Fibroblast of pulmonary artery (primary cell): ENCODE data around the gene NFE2.

Experiments
- DNase-seq: peaks from one replicate; pipeline ENCODE4 v3.0.0-alpha.2; 2010; ENCODE audit warnings: low read depth
- H3K4me3 ChIP-seq: replicated peaks from 2 replicates; pipeline ENCODE4 v1.5.1; 2011; ENCODE audit warnings: low read depth, mild to moderate bottlenecking, control low read depth, low read length, moderate library complexity
- TF ChIP-seq, protein P1 (sequence below): IDR thresholded peaks from 2 replicates; pipeline ENCODE4 v1.5.1; 2011; ENCODE audit warnings: mild to moderate bottlenecking, control low read depth, low read length, inconsistent platforms; ENCODE audit errors: missing control alignments

The NFE2 gene

GRCh38 chr12:54337854-54338650, 37.2 kb upstream of the NFE2 start:
- no peak overlapping the region for H3K4me3 ChIP-seq
- DNase-seq = no peak
- TF ChIP-seq, protein P1, sequence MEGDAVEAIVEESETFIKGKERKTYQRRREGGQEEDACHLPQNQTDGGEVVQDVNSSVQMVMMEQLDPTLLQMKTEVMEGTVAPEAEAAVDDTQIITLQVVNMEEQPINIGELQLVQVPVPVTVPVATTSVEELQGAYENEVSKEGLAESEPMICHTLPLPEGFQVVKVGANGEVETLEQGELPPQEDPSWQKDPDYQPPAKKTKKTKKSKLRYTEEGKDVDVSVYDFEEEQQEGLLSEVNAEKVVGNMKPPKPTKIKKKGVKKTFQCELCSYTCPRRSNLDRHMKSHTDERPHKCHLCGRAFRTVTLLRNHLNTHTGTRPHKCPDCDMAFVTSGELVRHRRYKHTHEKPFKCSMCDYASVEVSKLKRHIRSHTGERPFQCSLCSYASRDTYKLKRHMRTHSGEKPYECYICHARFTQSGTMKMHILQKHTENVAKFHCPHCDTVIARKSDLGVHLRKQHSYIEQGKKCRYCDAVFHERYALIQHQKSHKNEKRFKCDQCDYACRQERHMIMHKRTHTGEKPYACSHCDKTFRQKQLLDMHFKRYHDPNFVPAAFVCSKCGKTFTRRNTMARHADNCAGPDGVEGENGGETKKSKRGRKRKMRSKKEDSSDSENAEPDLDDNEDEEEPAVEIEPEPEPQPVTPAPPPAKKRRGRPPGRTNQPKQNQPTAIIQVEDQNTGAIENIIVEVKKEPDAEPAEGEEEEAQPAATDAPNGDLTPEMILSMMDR = no peak

GRCh38 chr12:54337280-54337842, 36.5 kb upstream of the NFE2 start:
- no peak for DNase-seq
- no peak overlapping the region for H3K4me3 ChIP-seq
- TF ChIP-seq, protein P1 = no peak

GRCh38 chr12:54333420-54334034, 32.7 kb upstream of the NFE2 start:
- H3K4me3 ChIP-seq = no peak overlapping the region
- TF ChIP-seq, protein P1 = no peak
- DNase-seq = no peak

GRCh38 chr12:54331461-54331860, 30.6 kb upstream of the NFE2 start:
- TF ChIP-seq, protein P1 = no peak
- DNase-seq = no peak
- H3K4me3 ChIP-seq = no peak overlapping the region

- no peak overlapping the region for H3K4me3 ChIP-seq
- TF ChIP-seq, protein P1 = no peak
- DNase-seq = no peak
Observed at GRCh38 chr12:54330442-54330841, 29.6 kb upstream of the NFE2 start.

GRCh38 chr12:54329759-54330158, 28.9 kb upstream of the NFE2 start:
- no peak overlapping the region for H3K4me3 ChIP-seq
- DNase-seq = no peak
- TF ChIP-seq, protein P1 = no peak
